Mucosa of stomach (tissue), 1 donor: ENCODE measurements around the gene ALDH6A1.

Experiments used
- H3K27me3 ChIP-seq: one replicate; pipeline ENCODE4 v1.7.0; 2013; ENCODE audit warnings: mild to moderate bottlenecking, low read length; ENCODE audit not compliant: control insufficient read depth, insufficient read depth
- H3K36me3 ChIP-seq: one replicate; pipeline ENCODE4 v1.7.0; 2013; ENCODE audit warnings: low read length; ENCODE audit not compliant: control insufficient read depth, insufficient read depth
- H3K4me1 ChIP-seq: one replicate; pipeline ENCODE4 v1.7.0; 2013; ENCODE audit warnings: mild to moderate bottlenecking, low read length; ENCODE audit not compliant: control insufficient read depth, insufficient read depth
- H3K4me3 ChIP-seq: one replicate; pipeline ENCODE4 v1.7.0; 2013; ENCODE audit warnings: low read length
- H3K9ac ChIP-seq: one replicate; pipeline ENCODE4 v1.7.0; 2013; ENCODE audit warnings: mild to moderate bottlenecking, low read length, moderate library complexity
- H3K9me3 ChIP-seq: one replicate; pipeline ENCODE4 v1.7.0; 2013; ENCODE audit warnings: mild to moderate bottlenecking, low read length, moderate library complexity; ENCODE audit not compliant: control insufficient read depth
- donor health status: Pancreatic carcinoma.

Gene ALDH6A1

GRCh38 chr14:74038020-74038859 is 46.0 kb downstream of the ALDH6A1 start:
- Histone ChIP-seq H3K9me3 (no peaks in the 10 kb centered on the region), H3K4me1 (no peaks in the 10 kb centered on the region), H3K27me3 (no peaks in the 10 kb centered on the region), H3K4me3 (no peak overlapping the region), H3K9ac (no peak overlapping the region), H3K36me3 (no peaks in the 10 kb centered on the region)

- Histone ChIP-seq H3K27me3 (no peaks in the 10 kb centered on the region), H3K4me3 (no peak overlapping the region), H3K4me1 (no peaks in the 10 kb centered on the region), H3K9ac (no peak overlapping the region), H3K36me3 (no peaks in the 10 kb centered on the region), H3K9me3 (no peaks in the 10 kb centered on the region)
Observed at GRCh38 chr14:74035556-74035955, 48.7 kb downstream of the ALDH6A1 start.

GRCh38 chr14:74034572-74034971 is 49.7 kb downstream of the ALDH6A1 start:
- Histone ChIP-seq H3K9ac (no peak overlapping the region), H3K36me3 (no peaks in the 10 kb centered on the region), H3K9me3 (no peaks in the 10 kb centered on the region), H3K4me1 (no peaks in the 10 kb centered on the region), H3K4me3 (no peak overlapping the region), H3K27me3 (no peaks in the 10 kb centered on the region)

GRCh38 chr14:74029136-74029535 is 55.1 kb downstream of the ALDH6A1 start:
- H3K4me3 ChIP-seq: no peak overlapping the region
- no peak overlapping the region for H3K9ac ChIP-seq
- H3K4me1 ChIP-seq: peaks cover 12% of the 10 kb centered on the region
- no peaks in the 10 kb centered on the region for H3K36me3 ChIP-seq
- no peaks in the 10 kb centered on the region for H3K9me3 ChIP-seq
- H3K27me3 ChIP-seq: no peaks in the 10 kb centered on the region

- peaks cover 4% of the 10 kb centered on the region for H3K4me1 ChIP-seq
- H3K9ac ChIP-seq: no peak overlapping the region
- H3K27me3 ChIP-seq: no peaks in the 10 kb centered on the region
- H3K36me3 ChIP-seq: no peaks in the 10 kb centered on the region
- H3K4me3 ChIP-seq: no peak overlapping the region
- H3K9me3 ChIP-seq: no peaks in the 10 kb centered on the region
Observed at GRCh38 chr14:74022346-74022745, 61.9 kb downstream of the ALDH6A1 start.

- H3K36me3 ChIP-seq: no peaks in the 10 kb centered on the region
- H3K27me3 ChIP-seq: no peaks in the 10 kb centered on the region
- H3K4me1 ChIP-seq: peaks cover 7% of the 10 kb centered on the region
- peak overlapping the region; percentile 53 for H3K4me3 ChIP-seq
- H3K9ac ChIP-seq: peak overlapping the region; percentile 95
- no peaks in the 10 kb centered on the region for H3K9me3 ChIP-seq
Observed at GRCh38 chr14:74019408-74020137, 64.7 kb downstream of the ALDH6A1 start.

GRCh38 chr14:74018586-74019407 is 65.5 kb downstream of the ALDH6A1 start, which contains the start of the genes BBOF1 and ENTPD5:
TSS of gene BBOF1 (plus strand) at chr14:74019349. CDS start at chr14:74019479, 130 bp downstream.
TSS of gene ENTPD5 (minus strand) at chr14:74019288. CDS start at chr14:73988102, 31,186 bp downstream.
- Histone ChIP-seq H3K4me1 (peaks cover 12% of the 10 kb centered on the region), H3K36me3 (no peaks in the 10 kb centered on the region), H3K9ac (peak within 1 kb of the TSS; percentile 95)

GRCh38 chr14:74018174-74018585 is 66.1 kb downstream of the ALDH6A1 start:
- Histone ChIP-seq H3K9me3 (no peaks in the 10 kb centered on the region), H3K4me1 (peaks cover 13% of the 10 kb centered on the region), H3K4me3 (peak overlapping the region; percentile 70), H3K27me3 (no peaks in the 10 kb centered on the region), H3K9ac (peak overlapping the region; percentile 95), H3K36me3 (no peaks in the 10 kb centered on the region)

More at GRCh38 chr14:74018586-74019407, 65.5 kb downstream of the ALDH6A1 start, which contains the start of the genes BBOF1 and ENTPD5:
- Histone ChIP-seq H3K4me3 (peak within 1 kb of the TSS; percentile 70), H3K27me3 (no peaks in the 10 kb centered on the region), H3K9me3 (no peaks in the 10 kb centered on the region)

GRCh38 chr14:74015963-74016362 is 68.3 kb downstream of the ALDH6A1 start:
- Histone ChIP-seq H3K27me3 (no peaks in the 10 kb centered on the region), H3K9ac (no peak overlapping the region), H3K36me3 (no peaks in the 10 kb centered on the region), H3K4me3 (no peak overlapping the region), H3K9me3 (no peaks in the 10 kb centered on the region), H3K4me1 (peaks cover 13% of the 10 kb centered on the region)

GRCh38 chr14:74015176-74015575 is 69.1 kb downstream of the ALDH6A1 start:
- H3K9me3 ChIP-seq: no peaks in the 10 kb centered on the region

GRCh38 chr14:74014299-74014698 is 70.0 kb downstream of the ALDH6A1 start:
- no peak overlapping the region for H3K4me3 ChIP-seq
- peaks cover 9% of the 10 kb centered on the region for H3K4me1 ChIP-seq
- H3K9me3 ChIP-seq: no peaks in the 10 kb centered on the region
- no peaks in the 10 kb centered on the region for H3K36me3 ChIP-seq
- H3K9ac ChIP-seq: no peak overlapping the region
- no peaks in the 10 kb centered on the region for H3K27me3 ChIP-seq

More at GRCh38 chr14:74015176-74015575, 69.1 kb downstream of the ALDH6A1 start:
- Histone ChIP-seq H3K4me3 (no peak overlapping the region), H3K9ac (no peak overlapping the region), H3K36me3 (no peaks in the 10 kb centered on the region), H3K27me3 (no peaks in the 10 kb centered on the region), H3K4me1 (peaks cover 13% of the 10 kb centered on the region)
